ENCODE measurements around the gene KLF17.

DNA sequence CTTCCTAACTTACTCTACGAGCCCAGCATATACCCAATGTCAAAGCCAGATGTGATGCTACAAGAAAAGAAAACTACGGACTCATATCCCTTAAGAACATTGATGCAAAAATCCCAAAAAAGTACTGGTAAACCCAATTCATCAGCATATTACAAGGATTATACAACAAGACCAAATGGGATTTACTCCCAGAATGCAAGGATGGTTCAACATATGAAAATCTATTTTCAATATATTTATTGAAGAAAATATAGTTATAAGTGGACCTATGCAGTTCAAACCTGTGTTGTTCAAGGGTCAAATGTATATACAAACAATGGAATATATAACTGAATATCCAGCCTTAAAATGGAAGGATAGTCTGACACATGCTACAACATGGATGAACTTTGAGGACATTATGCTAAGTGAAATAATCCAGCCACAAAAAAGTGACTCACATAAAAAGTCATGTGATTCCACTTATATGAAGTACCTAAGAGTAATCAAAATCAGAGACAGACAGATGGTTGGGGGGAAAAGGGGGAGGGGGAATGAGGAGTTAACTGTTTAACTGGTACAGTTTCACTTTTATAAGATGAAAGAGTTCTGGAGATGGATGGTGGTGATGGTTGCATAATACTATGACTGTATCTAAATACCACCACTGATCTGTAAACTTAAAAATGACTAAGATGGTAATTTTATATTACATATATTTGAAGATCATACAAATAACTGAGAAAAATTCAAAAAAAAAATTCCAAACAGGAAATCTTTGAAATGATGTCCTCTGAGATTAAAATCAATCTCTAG is 26.5 kb downstream of the KLF17 start:
- TF ChIP-seq NR3C1 (IDR thresholded peaks at IDR 0.05): no peak
- no peak for TF ChIP-seq EHMT2 (IDR thresholded peaks at IDR 0.05; ENCODE audit: low read depth)
- TF ChIP-seq, protein P1, sequence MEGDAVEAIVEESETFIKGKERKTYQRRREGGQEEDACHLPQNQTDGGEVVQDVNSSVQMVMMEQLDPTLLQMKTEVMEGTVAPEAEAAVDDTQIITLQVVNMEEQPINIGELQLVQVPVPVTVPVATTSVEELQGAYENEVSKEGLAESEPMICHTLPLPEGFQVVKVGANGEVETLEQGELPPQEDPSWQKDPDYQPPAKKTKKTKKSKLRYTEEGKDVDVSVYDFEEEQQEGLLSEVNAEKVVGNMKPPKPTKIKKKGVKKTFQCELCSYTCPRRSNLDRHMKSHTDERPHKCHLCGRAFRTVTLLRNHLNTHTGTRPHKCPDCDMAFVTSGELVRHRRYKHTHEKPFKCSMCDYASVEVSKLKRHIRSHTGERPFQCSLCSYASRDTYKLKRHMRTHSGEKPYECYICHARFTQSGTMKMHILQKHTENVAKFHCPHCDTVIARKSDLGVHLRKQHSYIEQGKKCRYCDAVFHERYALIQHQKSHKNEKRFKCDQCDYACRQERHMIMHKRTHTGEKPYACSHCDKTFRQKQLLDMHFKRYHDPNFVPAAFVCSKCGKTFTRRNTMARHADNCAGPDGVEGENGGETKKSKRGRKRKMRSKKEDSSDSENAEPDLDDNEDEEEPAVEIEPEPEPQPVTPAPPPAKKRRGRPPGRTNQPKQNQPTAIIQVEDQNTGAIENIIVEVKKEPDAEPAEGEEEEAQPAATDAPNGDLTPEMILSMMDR (IDR thresholded peaks at IDR 0.05): no peak
- TF ChIP-seq, protein P2, sequence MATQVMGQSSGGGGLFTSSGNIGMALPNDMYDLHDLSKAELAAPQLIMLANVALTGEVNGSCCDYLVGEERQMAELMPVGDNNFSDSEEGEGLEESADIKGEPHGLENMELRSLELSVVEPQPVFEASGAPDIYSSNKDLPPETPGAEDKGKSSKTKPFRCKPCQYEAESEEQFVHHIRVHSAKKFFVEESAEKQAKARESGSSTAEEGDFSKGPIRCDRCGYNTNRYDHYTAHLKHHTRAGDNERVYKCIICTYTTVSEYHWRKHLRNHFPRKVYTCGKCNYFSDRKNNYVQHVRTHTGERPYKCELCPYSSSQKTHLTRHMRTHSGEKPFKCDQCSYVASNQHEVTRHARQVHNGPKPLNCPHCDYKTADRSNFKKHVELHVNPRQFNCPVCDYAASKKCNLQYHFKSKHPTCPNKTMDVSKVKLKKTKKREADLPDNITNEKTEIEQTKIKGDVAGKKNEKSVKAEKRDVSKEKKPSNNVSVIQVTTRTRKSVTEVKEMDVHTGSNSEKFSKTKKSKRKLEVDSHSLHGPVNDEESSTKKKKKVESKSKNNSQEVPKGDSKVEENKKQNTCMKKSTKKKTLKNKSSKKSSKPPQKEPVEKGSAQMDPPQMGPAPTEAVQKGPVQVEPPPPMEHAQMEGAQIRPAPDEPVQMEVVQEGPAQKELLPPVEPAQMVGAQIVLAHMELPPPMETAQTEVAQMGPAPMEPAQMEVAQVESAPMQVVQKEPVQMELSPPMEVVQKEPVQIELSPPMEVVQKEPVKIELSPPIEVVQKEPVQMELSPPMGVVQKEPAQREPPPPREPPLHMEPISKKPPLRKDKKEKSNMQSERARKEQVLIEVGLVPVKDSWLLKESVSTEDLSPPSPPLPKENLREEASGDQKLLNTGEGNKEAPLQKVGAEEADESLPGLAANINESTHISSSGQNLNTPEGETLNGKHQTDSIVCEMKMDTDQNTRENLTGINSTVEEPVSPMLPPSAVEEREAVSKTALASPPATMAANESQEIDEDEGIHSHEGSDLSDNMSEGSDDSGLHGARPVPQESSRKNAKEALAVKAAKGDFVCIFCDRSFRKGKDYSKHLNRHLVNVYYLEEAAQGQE (IDR thresholded peaks at IDR 0.05): no peak
- no peak for TF ChIP-seq POLR2A (IDR thresholded peaks at IDR 0.05; ENCODE audit: low read length)
- TF ChIP-seq CBX2 (IDR thresholded peaks at IDR 0.05; ENCODE audit: borderline replicate concordance, low read depth): no peak
- TF ChIP-seq KDM1A (IDR thresholded peaks at IDR 0.05; ENCODE audit: low read depth): no peak
- TF ChIP-seq SMC3 (IDR thresholded peaks at IDR 0.05): no peak
- TF ChIP-seq, protein P3, sequence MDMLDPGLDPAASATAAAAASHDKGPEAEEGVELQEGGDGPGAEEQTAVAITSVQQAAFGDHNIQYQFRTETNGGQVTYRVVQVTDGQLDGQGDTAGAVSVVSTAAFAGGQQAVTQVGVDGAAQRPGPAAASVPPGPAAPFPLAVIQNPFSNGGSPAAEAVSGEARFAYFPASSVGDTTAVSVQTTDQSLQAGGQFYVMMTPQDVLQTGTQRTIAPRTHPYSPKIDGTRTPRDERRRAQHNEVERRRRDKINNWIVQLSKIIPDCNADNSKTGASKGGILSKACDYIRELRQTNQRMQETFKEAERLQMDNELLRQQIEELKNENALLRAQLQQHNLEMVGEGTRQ (IDR thresholded peaks at IDR 0.05): no peak
- no peak for TF ChIP-seq CEBPB (IDR thresholded peaks at IDR 0.05)
- TF ChIP-seq ZSCAN20 (CRISPR knock-in tag; IDR thresholded peaks at IDR 0.05): no peak
- TF ChIP-seq JUN (IDR thresholded peaks at IDR 0.05): no peak

Measured in A549 (cell line).